PC-9 (cell line): ENCODE data around the gene CDH20. TPM values are rescaled to one million over a fixed set of nuclear protein-coding genes. Genes with fewer than 3 reads are reported as not detected.

Experiments
- BruUV-seq: library from RNA; stranded (reverse); fragments of 400-500 nt; replicated peaks from 2 replicates; lab custom pipeline; 2021; lab: Mats Ljungman, UMichigan
- CTCF ChIA-PET: fragments of 300-600 bp; sonication (Branson Sonifier 250); formaldehyde crosslinking; loops from one replicate; lab custom pipeline; 2022; ENCODE audit warnings: antibody characterized with exemption; lab: Charles Lee
- POLR2A ChIA-PET: fragments of 300-600 bp; sonication (Branson Sonifier 250); formaldehyde crosslinking; loops from one replicate; lab custom pipeline; 2022; ENCODE audit warnings: antibody characterized with exemption; ENCODE audit not compliant: unreplicated experiment; lab: Charles Lee
- DNase-seq, 2 experiments: peaks; one replicate each; pipeline versions ENCODE4 v3.0.0 to v3.0.0-alpha.2; 2015 to 2022; ENCODE audit warnings: mixed read lengths in 1 of 2
- H2AFZ ChIP-seq: fragments of 200-600 bp; sonication (generic); 2 replicates; pipeline ENCODE4 v1.8.1; 2017; ENCODE audit warnings: antibody characterized with exemption
- H3F3A ChIP-seq: fragments of 200-600 bp; sonication (generic); 2 replicates; pipeline ENCODE4 v1.8.1; 2017; ENCODE audit warnings: antibody characterized with exemption, mild to moderate bottlenecking, low read depth; ENCODE audit not compliant: insufficient read depth
- H3K27ac ChIP-seq: fragments of 200-600 bp; sonication (generic); 2 replicates; pipeline ENCODE4 v1.6.1; 2016; ENCODE audit warnings: mixed run types
- H3K27me3 ChIP-seq: fragments of 200-600 bp; sonication (generic); 2 replicates; pipeline ENCODE4 v1.6.1; 2016; ENCODE audit warnings: low read depth, mixed run types; ENCODE audit not compliant: insufficient read depth
- H3K36me3 ChIP-seq: fragments of 200-600 bp; sonication (generic); 2 replicates; pipeline ENCODE4 v1.6.1; 2016; ENCODE audit warnings: low read depth, mixed run types
- H3K4me1 ChIP-seq: fragments of 200-600 bp; sonication (generic); replicated peaks from 2 replicates; pipeline ENCODE4 v1.6.1; 2016; ENCODE audit warnings: mixed run types; ENCODE audit not compliant: insufficient read depth
- H3K4me2 ChIP-seq: fragments of 200-600 bp; sonication (generic); 2 replicates; pipeline ENCODE4 v1.6.1; 2017; ENCODE audit warnings: mixed run types
- H3K4me3 ChIP-seq: fragments of 200-600 bp; sonication (generic); 2 replicates; pipeline ENCODE4 v1.6.1; 2016; ENCODE audit warnings: mixed run types
- H3K79me2 ChIP-seq: fragments of 200-600 bp; sonication (generic); 2 replicates; pipeline ENCODE4 v1.6.1; 2017; ENCODE audit warnings: low read depth, mixed run types
- H3K9me2 ChIP-seq: fragments of 200-600 bp; sonication (generic); 2 replicates; pipeline ENCODE4 v1.8.1; 2017; ENCODE audit warnings: mild to moderate bottlenecking; ENCODE audit not compliant: insufficient read depth
- H3K9me3 ChIP-seq: fragments of 200-600 bp; sonication (generic); 2 replicates; pipeline ENCODE4 v1.8.1; 2016; ENCODE audit warnings: low read depth; ENCODE audit not compliant: insufficient read depth
- H4K20me1 ChIP-seq: fragments of 200-600 bp; sonication (generic); 2 replicates; pipeline ENCODE4 v1.8.1; 2017; ENCODE audit not compliant: insufficient read depth
- EZH2 ChIP-seq: fragments of 200-600 bp; sonication (generic); IDR thresholded peaks from 2 replicates; pipeline ENCODE4 v1.8.0; 2017; ENCODE audit warnings: antibody characterized with exemption, low read depth
- intact Hi-C: fragments of 100-400 bp; cut with micrococcal nuclease; formaldehyde crosslinking; loops from one replicate; pipeline ENCODE4 v1.10.0; 2022; ENCODE audit not compliant: unreplicated experiment
- total RNA-seq: library from RNA; stranded (reverse); gene quantifications from 2 replicates; pipeline ENCODE4 v1.2.3, GENCODE V29; 2021
- TF ChIP-seq, protein P1 (sequence below): fragments of 200-600 bp; sonication (generic); conservative IDR thresholded peaks from 2 replicates; pipeline ENCODE4 v1.6.1; 2017; ENCODE audit warnings: mixed run types, antibody characterized with exemption, mild to moderate bottlenecking, moderate library complexity

CDH20 gene
- total RNA-seq, 1 experiment from 2014 or later = not detected

DNA sequence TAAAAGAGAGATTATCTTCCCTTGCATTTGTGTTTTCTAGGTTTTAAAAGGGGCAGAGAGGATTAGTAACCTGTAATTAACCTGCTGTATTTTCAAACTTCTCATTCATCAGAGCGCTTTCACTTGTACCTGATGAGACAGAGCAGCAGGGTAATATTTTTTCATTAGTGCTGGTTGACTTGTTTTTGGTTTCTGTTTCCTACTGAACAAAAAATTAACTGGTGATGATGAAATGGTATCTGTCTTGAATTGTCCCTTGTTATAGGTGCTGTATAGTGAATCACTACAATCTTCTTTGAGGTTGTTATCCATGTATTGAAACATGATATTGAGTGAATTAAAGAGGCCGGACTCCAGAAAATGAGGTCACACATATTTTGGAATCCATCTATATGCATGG, 37.9 kb downstream of the CDH20 start:
- no peaks in the 10 kb centered on the region for H3K27me3 ChIP-seq
- no peaks in the 10 kb centered on the region for H3F3A ChIP-seq
- no peak for TF ChIP-seq EZH2
- TF ChIP-seq, protein P1, sequence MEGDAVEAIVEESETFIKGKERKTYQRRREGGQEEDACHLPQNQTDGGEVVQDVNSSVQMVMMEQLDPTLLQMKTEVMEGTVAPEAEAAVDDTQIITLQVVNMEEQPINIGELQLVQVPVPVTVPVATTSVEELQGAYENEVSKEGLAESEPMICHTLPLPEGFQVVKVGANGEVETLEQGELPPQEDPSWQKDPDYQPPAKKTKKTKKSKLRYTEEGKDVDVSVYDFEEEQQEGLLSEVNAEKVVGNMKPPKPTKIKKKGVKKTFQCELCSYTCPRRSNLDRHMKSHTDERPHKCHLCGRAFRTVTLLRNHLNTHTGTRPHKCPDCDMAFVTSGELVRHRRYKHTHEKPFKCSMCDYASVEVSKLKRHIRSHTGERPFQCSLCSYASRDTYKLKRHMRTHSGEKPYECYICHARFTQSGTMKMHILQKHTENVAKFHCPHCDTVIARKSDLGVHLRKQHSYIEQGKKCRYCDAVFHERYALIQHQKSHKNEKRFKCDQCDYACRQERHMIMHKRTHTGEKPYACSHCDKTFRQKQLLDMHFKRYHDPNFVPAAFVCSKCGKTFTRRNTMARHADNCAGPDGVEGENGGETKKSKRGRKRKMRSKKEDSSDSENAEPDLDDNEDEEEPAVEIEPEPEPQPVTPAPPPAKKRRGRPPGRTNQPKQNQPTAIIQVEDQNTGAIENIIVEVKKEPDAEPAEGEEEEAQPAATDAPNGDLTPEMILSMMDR = no peak
- no peak overlapping the region for H3K4me3 ChIP-seq
- no peaks in the 10 kb centered on the region for H3K36me3 ChIP-seq
- no peaks in the 10 kb centered on the region for H4K20me1 ChIP-seq
- H3K27ac ChIP-seq = no peak overlapping the region
- ChIA-PET POLR2A (no interaction called here), CTCF (no interaction called here)
- no peaks in the 10 kb centered on the region for H3K79me2 ChIP-seq
- no peaks in the 10 kb centered on the region for H3K9me3 ChIP-seq
- no peak for DNase-seq
- H3K9me2 ChIP-seq = 0 out of 2 replicates have a peak, but pooled peaks cover 4% of the 10 kb centered on the region
- no peak overlapping the region for H3K4me2 ChIP-seq
- no TSS peak for BruUV-seq
- intact Hi-C loops = no loop called here
- H2AFZ ChIP-seq = no peak overlapping the region
- H3K4me1 ChIP-seq = no peaks in the 10 kb centered on the region

DNA sequence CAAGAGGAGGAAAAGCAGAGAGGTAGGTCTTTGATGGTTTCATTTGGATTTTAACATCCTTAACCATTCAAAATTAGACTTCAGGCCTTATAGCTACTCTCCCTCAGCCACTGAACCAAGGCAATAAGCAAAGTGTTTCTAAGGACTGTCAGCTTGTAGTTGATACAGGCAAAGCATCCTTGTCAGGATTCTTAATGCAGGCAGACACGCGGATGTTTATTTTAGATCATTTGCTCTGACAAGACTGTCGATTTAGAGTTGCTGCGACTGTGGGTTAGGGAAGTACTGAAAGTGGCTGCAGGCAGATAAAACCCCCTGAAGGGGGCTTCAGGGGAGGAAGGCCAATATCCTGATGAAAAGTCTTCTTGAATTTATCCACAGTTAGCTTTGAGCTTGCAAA, 46.6 kb downstream of the CDH20 start:
- no peaks in the 10 kb centered on the region for H3K36me3 ChIP-seq
- no peak overlapping the region for H2AFZ ChIP-seq
- no peak overlapping the region for H3K4me3 ChIP-seq
- no peak overlapping the region for H3K27ac ChIP-seq
- ChIA-PET CTCF (interaction anchor here (0.6 kb wide), 1 partner anchor 314 kb away, joined by 3 read pairs; no protein-coding TSS in a partner anchor), POLR2A (no interaction called here)
- TF ChIP-seq EZH2 = no peak
- TF ChIP-seq, protein P1 = no peak
- BruUV-seq = no TSS peak
- H4K20me1 ChIP-seq = no peaks in the 10 kb centered on the region
- H3K4me2 ChIP-seq = no peak overlapping the region
- no peaks in the 10 kb centered on the region for H3K27me3 ChIP-seq
- DNase-seq = no peak
- no peaks in the 10 kb centered on the region for H3K9me2 ChIP-seq
- no peaks in the 10 kb centered on the region for H3K9me3 ChIP-seq
- intact Hi-C loops = no loop called here
- H3F3A ChIP-seq = no peaks in the 10 kb centered on the region
- H3K4me1 ChIP-seq = no peaks in the 10 kb centered on the region
- H3K79me2 ChIP-seq = no peaks in the 10 kb centered on the region

DNA sequence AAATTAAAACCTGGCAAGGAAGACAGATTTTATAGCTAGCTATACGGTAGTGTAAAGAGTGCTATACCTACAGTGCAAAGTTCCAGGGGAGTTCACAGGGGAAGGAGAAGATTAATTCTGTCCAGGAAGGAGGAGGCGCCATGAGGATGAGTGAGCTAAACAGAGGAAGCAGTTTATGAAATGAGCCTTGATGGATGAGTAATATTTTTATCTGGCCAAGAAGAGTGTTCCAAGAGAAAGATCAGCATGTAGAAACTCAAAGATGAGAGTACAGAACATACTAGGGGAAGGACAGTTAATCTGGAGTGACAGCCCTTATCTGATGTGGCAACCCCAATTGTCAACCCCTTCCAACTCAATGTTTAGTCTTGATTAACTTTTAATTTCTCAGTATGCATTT, 54.8 kb downstream of the CDH20 start:
- no peaks in the 10 kb centered on the region for H3K4me1 ChIP-seq
- no peaks in the 10 kb centered on the region for H3K27me3 ChIP-seq
- H3K36me3 ChIP-seq = no peaks in the 10 kb centered on the region
- H4K20me1 ChIP-seq = no peaks in the 10 kb centered on the region
- no peaks in the 10 kb centered on the region for H3K9me3 ChIP-seq
- POLR2A ChIA-PET = no interaction called here
- H3K4me2 ChIP-seq = no peak overlapping the region
- BruUV-seq = no TSS peak
- intact Hi-C loops = no loop called here
- no peak overlapping the region for H2AFZ ChIP-seq
- no peaks in the 10 kb centered on the region for H3F3A ChIP-seq
- DNase-seq = no peak
- CTCF ChIA-PET = no interaction called here
- H3K4me3 ChIP-seq = no peak overlapping the region
- no peak for TF ChIP-seq EZH2
- TF ChIP-seq, protein P1 = no peak
- no peaks in the 10 kb centered on the region for H3K79me2 ChIP-seq
- no peak overlapping the region for H3K27ac ChIP-seq
- no peaks in the 10 kb centered on the region for H3K9me2 ChIP-seq
